Dendritic cell treated with granulocyte-macrophage colony-stimulating factor and Interleukin-4, amounts not matched to agents 40 ng/mL and 50 ng/mL, for 4 days (primary cell): ENCODE measurements around the gene ETV5.
"Not testable (repeated sequence)": the region's sequence is repeated elsewhere in the genome, so short reads cannot be mapped to it uniquely, and the experiment has no call there.

ENCODE experiments used
- H3K27ac Mint-ChIP-seq: one replicate; pipeline ENCODE4 v1.8.0; 2022; ENCODE audit warnings: mild to moderate bottlenecking, mixed read lengths
- H3K27me3 Mint-ChIP-seq: one replicate; pipeline ENCODE4 v1.8.0; 2022; ENCODE audit warnings: mild to moderate bottlenecking, mixed read lengths
- H3K36me3 Mint-ChIP-seq: one replicate; pipeline ENCODE4 v1.8.0; 2022; ENCODE audit warnings: low read depth, mixed read lengths
- H3K4me1 Mint-ChIP-seq: one replicate; pipeline ENCODE4 v1.8.0; 2022; ENCODE audit warnings: low read depth, mixed read lengths
- H3K4me3 Mint-ChIP-seq: one replicate; pipeline ENCODE4 v1.8.0; 2022; ENCODE audit warnings: mild to moderate bottlenecking, moderate library complexity, mixed read lengths
- H3K9me3 Mint-ChIP-seq: one replicate; pipeline ENCODE4 v1.8.0; 2022; ENCODE audit warnings: mixed read lengths
- intact Hi-C: fragments of 100-400 bp; cut with micrococcal nuclease; formaldehyde crosslinking; loops from one replicate; pipeline ENCODE4 v1.15.0; 2022

ETV5 gene

GRCh38 chr3:186032321-186032720 lies 76.6 kb downstream of the ETV5 start:
- Mint-ChIP-seq H3K27me3 (peaks cover 5% of the 10 kb centered on the region), H3K9me3 (no peaks in the 10 kb centered on the region), H3K4me1 (no peaks in the 10 kb centered on the region), H3K4me3 (no peak overlapping the region), H3K36me3 (no peaks in the 10 kb centered on the region), H3K27ac (no peak overlapping the region)
- intact Hi-C loops: no loop called here

DNA sequence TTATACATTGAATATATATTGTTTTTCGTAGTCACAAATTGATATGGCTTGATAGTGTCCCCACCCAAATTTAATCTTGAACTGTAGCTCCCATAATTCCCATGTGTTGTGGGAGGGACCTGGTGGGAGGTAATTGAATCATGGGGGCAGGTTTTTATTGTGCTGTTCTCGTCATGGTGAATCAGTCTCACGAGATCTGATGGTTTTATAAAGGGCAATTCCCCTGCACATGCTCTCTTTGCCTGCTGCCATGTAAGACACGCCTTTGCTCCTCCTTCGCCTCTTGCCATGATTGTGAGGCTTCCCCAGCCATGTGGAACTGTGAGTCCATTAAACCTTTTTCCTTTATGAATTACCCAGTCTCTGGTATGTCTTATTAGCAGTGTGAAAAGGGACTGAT lies 82.9 kb downstream of the ETV5 start:
- intact Hi-C loops, H3K4me3 Mint-ChIP-seq, H3K9me3 Mint-ChIP-seq: not testable (repeated sequence)

DNA sequence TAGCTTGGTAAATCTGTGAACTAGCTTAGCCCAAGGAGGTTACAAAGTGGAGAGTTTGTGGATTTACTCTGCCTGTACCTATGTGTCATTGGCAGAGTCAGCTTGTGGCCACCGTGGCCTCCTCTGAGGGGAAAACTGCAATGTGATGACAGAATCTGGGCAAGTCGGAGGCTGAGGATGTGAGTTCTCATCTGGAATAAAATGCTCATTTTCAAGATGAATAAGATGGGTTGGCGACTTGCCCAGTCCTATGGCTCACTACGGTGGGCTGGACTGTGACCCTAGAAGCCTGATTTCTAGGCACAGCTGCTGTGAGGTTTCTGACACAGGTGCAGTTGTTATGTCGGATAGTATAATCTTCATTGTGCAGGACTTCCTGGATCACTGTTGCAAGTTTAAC lies 83.7 kb downstream of the ETV5 start:
- no peaks in the 10 kb centered on the region for H3K36me3 Mint-ChIP-seq
- H3K4me3 Mint-ChIP-seq: no peak overlapping the region
- H3K4me1 Mint-ChIP-seq: no peaks in the 10 kb centered on the region
- peaks cover 22% of the 10 kb centered on the region for H3K27me3 Mint-ChIP-seq
- no peaks in the 10 kb centered on the region for H3K9me3 Mint-ChIP-seq
- no peak overlapping the region for H3K27ac Mint-ChIP-seq
- intact Hi-C loops: no loop called here

More for the DNA sequence above, 82.9 kb downstream of the ETV5 start:
- peaks cover 22% of the 10 kb centered on the region for H3K27me3 Mint-ChIP-seq
- H3K27ac Mint-ChIP-seq, H3K4me1 Mint-ChIP-seq, H3K36me3 Mint-ChIP-seq: not testable (repeated sequence)

DNA sequence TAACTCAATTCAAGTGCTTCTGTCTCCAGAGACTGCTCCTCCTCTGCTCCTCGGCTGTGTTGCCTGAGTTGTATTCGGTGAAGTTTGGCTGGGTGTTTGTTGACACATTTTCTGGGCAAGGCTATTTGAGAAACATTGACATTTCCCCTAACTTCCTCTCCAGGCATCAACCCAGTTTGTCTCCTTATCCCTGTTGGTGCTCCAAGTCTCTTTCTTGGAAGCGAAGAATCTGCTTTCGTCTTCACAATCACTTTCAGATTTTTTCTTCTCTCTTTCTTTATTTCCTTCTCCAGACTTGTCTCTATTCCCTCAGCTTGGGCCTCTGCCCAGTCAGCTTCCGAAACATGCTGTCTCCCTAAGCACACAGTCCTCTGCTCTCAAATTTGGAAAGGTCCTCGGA lies 84.7 kb downstream of the ETV5 start:
- no peaks in the 10 kb centered on the region for H3K36me3 Mint-ChIP-seq
- intact Hi-C loops: no loop called here
- H3K4me3 Mint-ChIP-seq: no peak overlapping the region
- H3K27me3 Mint-ChIP-seq: peaks cover 22% of the 10 kb centered on the region
- H3K27ac Mint-ChIP-seq: no peak overlapping the region
- H3K9me3 Mint-ChIP-seq: no peaks in the 10 kb centered on the region
- H3K4me1 Mint-ChIP-seq: no peaks in the 10 kb centered on the region

DNA sequence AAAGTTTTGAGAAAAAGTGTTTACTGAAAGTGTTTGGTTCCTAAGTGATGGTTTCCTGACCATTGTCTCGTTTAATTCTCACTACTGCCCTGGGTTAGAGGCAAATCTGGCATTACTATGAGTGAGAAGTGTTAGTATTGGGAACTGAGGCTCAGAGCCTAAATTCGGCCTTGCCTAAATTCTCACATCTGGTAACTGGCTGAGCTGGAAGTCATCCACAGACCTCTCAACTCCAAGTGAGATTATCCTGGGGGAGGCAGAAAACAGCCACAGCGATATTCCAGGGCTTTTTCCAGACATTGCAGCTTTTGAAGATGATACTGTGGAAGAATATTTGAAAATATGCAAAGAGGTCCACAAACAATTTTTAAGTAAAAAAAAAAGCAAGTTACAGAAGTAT lies 86.0 kb downstream of the ETV5 start:
- H3K36me3 Mint-ChIP-seq: no peaks in the 10 kb centered on the region
- H3K4me3 Mint-ChIP-seq: no peak overlapping the region
- no peaks in the 10 kb centered on the region for H3K4me1 Mint-ChIP-seq
- peaks cover 22% of the 10 kb centered on the region for H3K27me3 Mint-ChIP-seq
- no peaks in the 10 kb centered on the region for H3K9me3 Mint-ChIP-seq
- H3K27ac Mint-ChIP-seq: no peak overlapping the region
- intact Hi-C loops: no loop called here

GRCh38 chr3:186021673-186022362 lies 87.1 kb downstream of the ETV5 start:
- no peak overlapping the region for H3K4me3 Mint-ChIP-seq
- H3K36me3 Mint-ChIP-seq: no peaks in the 10 kb centered on the region
- H3K4me1 Mint-ChIP-seq: no peaks in the 10 kb centered on the region
- no peak overlapping the region for H3K27ac Mint-ChIP-seq
- intact Hi-C loops: no loop called here
- H3K27me3 Mint-ChIP-seq: peaks cover 22% of the 10 kb centered on the region
- H3K9me3 Mint-ChIP-seq: no peaks in the 10 kb centered on the region

DNA sequence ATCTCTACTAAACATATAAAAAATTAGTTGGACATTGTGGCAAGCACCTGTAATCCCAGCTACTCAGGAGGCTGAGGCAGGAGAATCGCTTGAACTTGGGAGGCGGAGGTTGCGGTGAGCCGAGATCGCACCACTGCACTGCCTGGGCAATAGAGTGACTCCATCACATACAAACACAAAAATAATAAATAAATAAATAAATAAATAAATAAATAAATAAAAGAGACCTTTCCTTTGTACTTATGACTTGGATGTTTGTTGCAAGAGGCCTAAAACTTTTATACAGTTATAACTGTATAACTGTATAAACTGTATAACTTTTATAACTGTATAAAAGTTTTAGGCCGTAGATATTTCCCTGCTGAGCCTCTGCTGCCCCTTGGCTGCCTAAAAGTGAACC lies 87.6 kb downstream of the ETV5 start:
- intact Hi-C loops, H3K4me3 Mint-ChIP-seq, H3K4me1 Mint-ChIP-seq, H3K9me3 Mint-ChIP-seq, H3K27ac Mint-ChIP-seq, H3K36me3 Mint-ChIP-seq: not testable (repeated sequence)
- H3K27me3 Mint-ChIP-seq: peaks cover 19% of the 10 kb centered on the region

DNA sequence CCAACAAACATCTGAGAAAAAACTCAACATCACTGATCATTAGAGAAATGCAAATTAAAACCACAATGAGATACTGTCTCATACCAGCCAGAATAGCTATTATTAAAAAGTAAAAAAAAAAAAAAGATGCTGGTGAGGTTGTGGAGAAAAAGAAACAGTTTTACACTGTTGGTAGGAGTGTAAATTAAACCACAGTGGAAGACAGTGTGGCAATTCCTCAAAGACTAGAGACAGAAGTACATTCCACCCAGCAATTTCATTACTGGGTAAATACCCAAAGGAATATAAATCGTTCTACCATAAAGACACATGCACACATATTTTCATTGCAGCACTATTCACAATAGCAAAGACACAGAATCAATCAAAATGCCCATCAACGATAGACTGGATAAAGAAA lies 89.6 kb downstream of the ETV5 start:
- H3K27ac Mint-ChIP-seq, H3K4me1 Mint-ChIP-seq, H3K36me3 Mint-ChIP-seq, intact Hi-C loops, H3K27me3 Mint-ChIP-seq, H3K9me3 Mint-ChIP-seq, H3K4me3 Mint-ChIP-seq: not testable (repeated sequence)

GRCh38 chr3:186014866-186015265 lies 94.0 kb downstream of the ETV5 start:
- Mint-ChIP-seq H3K27ac (no peak overlapping the region), H3K4me1 (no peaks in the 10 kb centered on the region), H3K27me3 (peaks cover 8% of the 10 kb centered on the region), H3K4me3 (no peak overlapping the region), H3K9me3 (peaks cover 9% of the 10 kb centered on the region), H3K36me3 (no peaks in the 10 kb centered on the region)
- intact Hi-C loops: no loop called here

GRCh38 chr3:186013312-186013711 lies 95.6 kb downstream of the ETV5 start:
- H3K4me1 Mint-ChIP-seq: peaks cover 4% of the 10 kb centered on the region
- peaks cover 8% of the 10 kb centered on the region for H3K27me3 Mint-ChIP-seq
- no peak overlapping the region for H3K27ac Mint-ChIP-seq
- intact Hi-C loops: no loop called here
- H3K9me3 Mint-ChIP-seq: peaks cover 9% of the 10 kb centered on the region
- H3K4me3 Mint-ChIP-seq: no peak overlapping the region
- H3K36me3 Mint-ChIP-seq: no peaks in the 10 kb centered on the region

GRCh38 chr3:186012137-186012536 lies 96.8 kb downstream of the ETV5 start:
- Mint-ChIP-seq H3K27ac (no peak overlapping the region), H3K27me3 (peaks cover 8% of the 10 kb centered on the region), H3K9me3 (peaks cover 9% of the 10 kb centered on the region), H3K4me1 (peaks cover 4% of the 10 kb centered on the region), H3K36me3 (no peaks in the 10 kb centered on the region), H3K4me3 (no peak overlapping the region)
- intact Hi-C loops: no loop called here

- Mint-ChIP-seq H3K9me3 (no peaks in the 10 kb centered on the region), H3K4me3 (no peak overlapping the region), H3K4me1 (peaks cover 4% of the 10 kb centered on the region), H3K36me3 (no peaks in the 10 kb centered on the region), H3K27ac (no peak overlapping the region), H3K27me3 (peaks cover 20% of the 10 kb centered on the region)
- intact Hi-C loops: no loop called here
Observed at GRCh38 chr3:186004671-186005070, 104.2 kb downstream of the ETV5 start.

- Mint-ChIP-seq H3K36me3 (no peaks in the 10 kb centered on the region), H3K4me1 (peaks cover 4% of the 10 kb centered on the region), H3K4me3 (no peak overlapping the region)
Observed at GRCh38 chr3:186004209-186004608, 104.7 kb downstream of the ETV5 start.

GRCh38 chr3:186003610-186004009 lies 105.3 kb downstream of the ETV5 start:
- peaks cover 20% of the 10 kb centered on the region for H3K27me3 Mint-ChIP-seq
- H3K4me3 Mint-ChIP-seq: no peak overlapping the region
- no peak overlapping the region for H3K27ac Mint-ChIP-seq
- no peaks in the 10 kb centered on the region for H3K9me3 Mint-ChIP-seq
- intact Hi-C loops: no loop called here
- no peaks in the 10 kb centered on the region for H3K36me3 Mint-ChIP-seq
- H3K4me1 Mint-ChIP-seq: peaks cover 2% of the 10 kb centered on the region

More at GRCh38 chr3:186004209-186004608, 104.7 kb downstream of the ETV5 start:
- Mint-ChIP-seq H3K9me3 (no peaks in the 10 kb centered on the region), H3K27me3 (peaks cover 20% of the 10 kb centered on the region), H3K27ac (no peak overlapping the region)
- intact Hi-C loops: no loop called here

- H3K27me3 Mint-ChIP-seq: peaks cover 20% of the 10 kb centered on the region
- no peak overlapping the region for H3K27ac Mint-ChIP-seq
- intact Hi-C loops: no loop called here
- H3K36me3 Mint-ChIP-seq: no peaks in the 10 kb centered on the region
- H3K4me1 Mint-ChIP-seq: no peaks in the 10 kb centered on the region
- H3K9me3 Mint-ChIP-seq: no peaks in the 10 kb centered on the region
- H3K4me3 Mint-ChIP-seq: no peak overlapping the region
Observed at GRCh38 chr3:186002884-186003472, 105.9 kb downstream of the ETV5 start.
